ENCODE data around the gene MAP3K14. TPM values are rescaled to one million over a fixed set of nuclear protein-coding genes. Genes with fewer than 3 reads are reported as not detected.
"Not testable (repeated sequence)": the region's sequence is repeated elsewhere in the genome, so short reads cannot be mapped to it uniquely, and the experiment has no call there.

Gene MAP3K14
- total RNA-seq, 4 donors from 2014 or later, result 4.1 to 21.7 (median 6.2) TPM

- no peaks in the 10 kb centered on the region for H3K27me3 ChIP-seq
- no peaks in the 10 kb centered on the region for H3K36me3 ChIP-seq
- intact Hi-C loops (cut with DNase I), result no loop called here
- 99 to 100% methylated on average over 2 of the region's 2 CpGs for WGBS, 2 donors
- TF ChIP-seq, protein P1, sequence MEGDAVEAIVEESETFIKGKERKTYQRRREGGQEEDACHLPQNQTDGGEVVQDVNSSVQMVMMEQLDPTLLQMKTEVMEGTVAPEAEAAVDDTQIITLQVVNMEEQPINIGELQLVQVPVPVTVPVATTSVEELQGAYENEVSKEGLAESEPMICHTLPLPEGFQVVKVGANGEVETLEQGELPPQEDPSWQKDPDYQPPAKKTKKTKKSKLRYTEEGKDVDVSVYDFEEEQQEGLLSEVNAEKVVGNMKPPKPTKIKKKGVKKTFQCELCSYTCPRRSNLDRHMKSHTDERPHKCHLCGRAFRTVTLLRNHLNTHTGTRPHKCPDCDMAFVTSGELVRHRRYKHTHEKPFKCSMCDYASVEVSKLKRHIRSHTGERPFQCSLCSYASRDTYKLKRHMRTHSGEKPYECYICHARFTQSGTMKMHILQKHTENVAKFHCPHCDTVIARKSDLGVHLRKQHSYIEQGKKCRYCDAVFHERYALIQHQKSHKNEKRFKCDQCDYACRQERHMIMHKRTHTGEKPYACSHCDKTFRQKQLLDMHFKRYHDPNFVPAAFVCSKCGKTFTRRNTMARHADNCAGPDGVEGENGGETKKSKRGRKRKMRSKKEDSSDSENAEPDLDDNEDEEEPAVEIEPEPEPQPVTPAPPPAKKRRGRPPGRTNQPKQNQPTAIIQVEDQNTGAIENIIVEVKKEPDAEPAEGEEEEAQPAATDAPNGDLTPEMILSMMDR (IDR thresholded peaks at IDR 0.05), result no peak
- TF ChIP-seq POLR2A (IDR thresholded peaks at IDR 0.05), result no peak
- no peak for DNase-seq
- H3K4me1 ChIP-seq, result no peaks in the 10 kb centered on the region
- H3K27ac ChIP-seq, result no peak overlapping the region
- no peaks in the 10 kb centered on the region for H3K9me3 ChIP-seq
- H3K4me3 ChIP-seq (replicated peaks in 1 of 3), result no peak overlapping the region
Observed at GRCh38 chr17:45351831-45352230, 35.0 kb upstream of the MAP3K14 start.

GRCh38 chr17:45347444-45347843 is 30.6 kb upstream of the MAP3K14 start:
- Histone ChIP-seq H3K4me1 (peaks cover 5 to 17% of the 10 kb centered on the region in 2 donors), H3K27ac (no peak overlapping the region), H3K27me3 (no peaks in the 10 kb centered on the region), H3K36me3 (no peaks in the 10 kb centered on the region), H3K9me3 (no peaks in the 10 kb centered on the region), H3K4me3 (replicated peaks in 1 of 3) (no peak overlapping the region)
- WGBS, 2 donors, result 70 to 83% methylated on average over 6 of the region's 6 CpGs
- TF ChIP-seq, protein P1 (IDR thresholded peaks at IDR 0.05), result no peak
- TF ChIP-seq POLR2A (IDR thresholded peaks at IDR 0.05), result no peak
- intact Hi-C loops (cut with DNase I), result no loop called here
- no peak for DNase-seq

GRCh38 chr17:45346216-45347015 is 29.6 kb upstream of the MAP3K14 start:
- H3K4me3 ChIP-seq (replicated peaks in 1 of 3), result no peak overlapping the region
- peak; percentile 31 to 63 for DNase-seq
- intact Hi-C loops (cut with DNase I), result no loop called here

GRCh38 chr17:45345554-45346215 is 28.9 kb upstream of the MAP3K14 start:
- no peak for DNase-seq
- no peak overlapping the region for H3K4me3 ChIP-seq (replicated peaks in 1 of 3)
- 57 to 58% methylated on average over 3 of the region's 3 CpGs for WGBS, 2 donors
- H3K9me3 ChIP-seq, result no peaks in the 10 kb centered on the region
- peak overlapping the region; percentile 1 to 38 (median 26) for H3K27ac ChIP-seq
- H3K4me1 ChIP-seq, result peaks cover 5 to 27% of the 10 kb centered on the region in 2 donors
- intact Hi-C loops (cut with DNase I), result no loop called here
- TF ChIP-seq, protein P1 (IDR thresholded peaks at IDR 0.05), result no peak
- TF ChIP-seq POLR2A (IDR thresholded peaks at IDR 0.05), result no peak
- H3K27me3 ChIP-seq, result no peaks in the 10 kb centered on the region
- no peaks in the 10 kb centered on the region for H3K36me3 ChIP-seq

More at GRCh38 chr17:45346216-45347015, 29.6 kb upstream of the MAP3K14 start:
- WGBS, 2 donors, result 50 to 60% methylated on average over 13 of the region's 13 CpGs
- H3K27ac ChIP-seq, result peak overlapping the region; percentile 1 to 38 (median 26)
- H3K4me1 ChIP-seq, result peaks cover 5 to 23% of the 10 kb centered on the region in 2 donors
- H3K27me3 ChIP-seq, result no peaks in the 10 kb centered on the region
- no peaks in the 10 kb centered on the region for H3K36me3 ChIP-seq
- H3K9me3 ChIP-seq, result no peaks in the 10 kb centered on the region
- TF ChIP-seq, protein P1 (IDR thresholded peaks at IDR 0.05), result no peak
- no peak for TF ChIP-seq POLR2A (IDR thresholded peaks at IDR 0.05)

GRCh38 chr17:45345246-45345553 is 28.4 kb upstream of the MAP3K14 start:
- DNase-seq, result no peak
- WGBS, 2 donors, result 73 to 78% methylated on average over 3 of the region's 3 CpGs
- H3K36me3 ChIP-seq, result no peaks in the 10 kb centered on the region
- intact Hi-C loops (cut with DNase I), result no loop called here
- H3K4me1 ChIP-seq, result peaks cover 5 to 27% of the 10 kb centered on the region in 2 donors
- H3K27me3 ChIP-seq, result no peaks in the 10 kb centered on the region
- no peak for TF ChIP-seq POLR2A (IDR thresholded peaks at IDR 0.05)
- TF ChIP-seq, protein P1 (IDR thresholded peaks at IDR 0.05), result no peak
- no peak overlapping the region for H3K4me3 ChIP-seq (replicated peaks in 1 of 3)
- H3K27ac ChIP-seq, result peak overlapping the region in 1 of 3 donors; percentile 1
- no peaks in the 10 kb centered on the region for H3K9me3 ChIP-seq

DNA sequence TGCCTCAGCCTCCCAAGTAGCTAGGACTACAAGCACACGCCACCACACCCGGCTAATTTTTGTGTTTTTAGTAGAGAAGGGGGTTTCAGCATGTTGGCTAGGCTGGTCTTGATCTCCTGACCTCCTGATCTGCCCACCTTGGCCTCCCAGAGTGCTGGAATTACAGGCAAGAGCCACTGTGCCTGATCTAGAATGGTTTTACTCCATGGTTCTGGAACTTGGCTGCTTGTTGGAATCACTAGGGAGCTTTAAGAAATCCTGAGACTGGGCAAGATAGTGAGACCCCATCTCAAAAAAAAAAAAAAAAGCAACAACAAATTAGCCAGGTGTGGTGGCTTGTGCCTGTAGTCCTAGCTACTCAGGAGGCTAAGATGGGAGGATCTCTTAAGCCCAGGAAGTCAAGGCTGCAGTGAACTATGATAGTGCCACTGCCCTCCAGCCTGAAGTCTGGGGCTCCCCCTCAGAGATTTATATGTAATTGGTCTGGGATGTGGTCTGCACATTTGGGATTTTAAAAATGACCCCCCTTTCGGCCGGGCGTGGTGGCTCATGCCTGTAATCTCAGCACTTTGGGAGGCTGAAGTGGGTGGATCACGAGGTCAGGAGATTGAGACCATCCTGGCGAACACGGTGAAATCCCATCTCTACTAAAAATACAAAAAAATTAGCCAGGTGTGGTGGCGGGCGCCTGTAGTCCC is 27.3 kb upstream of the MAP3K14 start:
- H3K9me3 ChIP-seq; DNase-seq; intact Hi-C loops (cut with DNase I); H3K27ac ChIP-seq; H3K27me3 ChIP-seq; H3K36me3 ChIP-seq; H3K4me3 ChIP-seq (replicated peaks in 1 of 3): not testable (repeated sequence)
- 94 to 96% methylated on average over 10 of the region's 10 CpGs for WGBS, 2 donors
- H3K4me1 ChIP-seq, result peaks cover 5 to 27% of the 10 kb centered on the region in 2 donors

Measured in thyroid gland (tissue), 4 donors.